WERI-Rb-1 (cell line): ENCODE data around the gene SCTR.

Source experiments
- DNase-seq: peaks from one replicate; pipeline ENCODE4 v3.0.0-alpha.2; 2020
- H3K27ac ChIP-seq: fragments of 250-450 bp; sonication (Bioruptor Pico); 2 replicates; pipeline ENCODE4 v1.5.1; 2020; ENCODE audit warnings: mild to moderate bottlenecking, moderate library complexity
- H3K27me3 ChIP-seq: fragments of 250-450 bp; sonication (Bioruptor Pico); 2 replicates; pipeline ENCODE4 v1.5.1; 2021; ENCODE audit warnings: mild to moderate bottlenecking, low read depth, moderate library complexity; ENCODE audit not compliant: insufficient read depth, severe bottlenecking
- H3K36me3 ChIP-seq: fragments of 250-450 bp; sonication (Bioruptor Pico); 2 replicates; pipeline ENCODE4 v1.5.1; 2020; ENCODE audit warnings: mild to moderate bottlenecking, moderate library complexity
- H3K4me3 ChIP-seq: 2 replicates; pipeline ENCODE4 v1.5.1; 2011; ENCODE audit warnings: low read depth, mild to moderate bottlenecking, control low read depth, low read length
- H3K9me3 ChIP-seq: fragments of 250-450 bp; sonication (Bioruptor Pico); 2 replicates; pipeline ENCODE4 v1.5.1; 2021; ENCODE audit warnings: mild to moderate bottlenecking, moderate library complexity; ENCODE audit not compliant: severe bottlenecking
- CTCF ChIP-seq: IDR thresholded peaks from 2 replicates; pipeline ENCODE4 v1.5.1; 2011; ENCODE audit warnings: low read depth, mild to moderate bottlenecking, control low read depth, inconsistent platforms, low read length

Gene SCTR

DNA sequence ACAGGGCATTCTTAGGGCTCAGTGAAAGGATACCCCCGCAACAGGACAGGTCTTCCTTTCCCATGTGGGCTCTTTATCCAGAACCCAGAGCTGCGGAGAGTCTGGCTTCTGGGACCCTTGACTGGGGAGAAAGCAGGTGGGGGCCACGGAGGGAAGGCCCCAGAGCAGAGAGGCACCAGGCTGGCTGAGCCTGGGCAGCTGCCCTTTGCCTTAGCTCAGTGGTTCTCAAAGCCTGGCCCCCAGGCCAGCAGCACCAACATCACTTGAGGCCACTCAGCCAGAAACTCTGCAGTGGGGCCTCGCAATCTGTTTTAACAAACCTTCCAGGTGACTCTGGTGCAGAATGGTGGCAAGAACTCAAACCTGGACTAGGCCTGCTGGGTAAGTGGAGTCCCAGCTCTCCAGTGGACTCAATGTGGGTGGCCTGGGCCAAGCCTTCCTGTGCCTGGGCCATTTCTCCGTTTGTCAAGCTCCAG lies 94.2 kb downstream of the SCTR start:
- Histone ChIP-seq H3K27me3 (no peaks in the 10 kb centered on the region), H3K36me3 (no peaks in the 10 kb centered on the region), H3K4me3 (no peak overlapping the region), H3K9me3 (no peaks in the 10 kb centered on the region), H3K27ac (no peak overlapping the region)
- no peak for DNase-seq
- no peak for TF ChIP-seq CTCF

- no peak overlapping the region for H3K4me3 ChIP-seq
- H3K27ac ChIP-seq = no peak overlapping the region
- H3K36me3 ChIP-seq = no peaks in the 10 kb centered on the region
- no peak for DNase-seq
- no peak for TF ChIP-seq CTCF
- no peaks in the 10 kb centered on the region for H3K27me3 ChIP-seq
- H3K9me3 ChIP-seq = no peaks in the 10 kb centered on the region
Measured at GRCh38 chr2:119429225-119429981, 94.9 kb downstream of the SCTR start.

DNA sequence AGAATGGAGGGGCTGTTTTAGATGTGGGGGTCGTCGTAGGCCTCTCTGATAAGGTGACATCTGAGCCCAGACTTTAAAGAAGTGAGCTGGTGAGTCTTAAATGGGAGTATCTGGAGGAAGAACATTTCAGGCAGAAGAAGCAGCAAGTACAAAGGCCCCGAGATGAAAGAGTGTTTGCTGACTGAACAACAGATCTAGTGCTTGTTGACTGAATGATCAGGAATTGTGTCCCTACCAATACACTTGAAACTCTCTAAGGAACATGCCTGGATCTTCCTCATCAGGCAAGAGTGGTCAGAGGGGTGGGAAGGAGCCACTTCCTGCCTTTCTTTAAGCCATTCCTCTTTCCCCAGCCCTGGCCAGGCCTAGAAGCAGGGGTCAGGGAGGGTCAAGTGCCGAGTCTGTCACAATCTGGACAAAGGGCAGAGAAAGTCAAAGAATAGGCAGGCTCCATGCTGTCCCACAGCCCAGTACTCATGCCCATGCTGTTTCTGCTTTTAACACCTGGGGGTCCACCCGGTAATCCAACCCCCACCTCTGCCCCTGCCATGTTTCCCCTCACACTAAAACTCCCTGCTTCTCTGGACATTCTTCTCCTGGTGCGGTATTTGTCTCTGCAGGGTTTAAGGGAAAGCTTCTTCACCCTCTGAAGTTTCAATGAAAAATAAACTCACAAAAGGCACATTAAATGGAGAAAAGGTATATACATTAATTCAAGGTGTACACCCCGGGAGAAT lies 95.6 kb downstream of the SCTR start:
- no peak for DNase-seq
- no peak overlapping the region for H3K4me3 ChIP-seq
- no peaks in the 10 kb centered on the region for H3K27me3 ChIP-seq
- TF ChIP-seq CTCF = no peak
- no peak overlapping the region for H3K27ac ChIP-seq
- H3K9me3 ChIP-seq = no peaks in the 10 kb centered on the region
- H3K36me3 ChIP-seq = no peaks in the 10 kb centered on the region

DNA sequence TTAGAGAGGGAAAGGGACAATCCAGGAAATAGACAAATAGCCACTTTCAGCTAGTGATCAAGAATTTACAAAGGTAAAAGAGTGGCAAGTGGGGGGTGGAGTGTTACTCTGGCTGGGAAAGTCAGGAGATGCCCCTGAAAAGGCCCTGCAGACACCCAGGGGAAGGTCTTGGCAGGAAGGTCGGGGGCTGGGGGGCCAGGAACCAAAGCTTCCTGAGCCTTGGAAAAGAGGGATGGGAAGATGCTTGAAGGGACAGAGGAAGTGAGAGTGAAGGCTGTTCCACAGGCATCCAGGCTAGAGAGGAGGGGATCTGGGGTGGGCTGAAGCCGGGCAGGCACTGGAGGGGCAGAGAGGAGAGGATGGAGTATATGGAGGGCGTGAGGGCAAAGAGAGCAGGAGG lies 96.5 kb downstream of the SCTR start:
- H3K9me3 ChIP-seq = no peaks in the 10 kb centered on the region

GRCh38 chr2:119426801-119427395 lies 97.4 kb downstream of the SCTR start:
- DNase-seq = no peak
- no peak overlapping the region for H3K4me3 ChIP-seq
- H3K36me3 ChIP-seq = no peaks in the 10 kb centered on the region
- no peaks in the 10 kb centered on the region for H3K27me3 ChIP-seq
- H3K27ac ChIP-seq = no peak overlapping the region
- TF ChIP-seq CTCF = no peak
- H3K9me3 ChIP-seq = no peaks in the 10 kb centered on the region

More for the DNA sequence above, 96.5 kb downstream of the SCTR start:
- no peak for DNase-seq
- Histone ChIP-seq H3K36me3 (no peaks in the 10 kb centered on the region), H3K27ac (no peak overlapping the region), H3K4me3 (no peak overlapping the region), H3K27me3 (no peaks in the 10 kb centered on the region)
- TF ChIP-seq CTCF = no peak
